ENCODE data around the gene PKNOX2.

The PKNOX2 gene

DNA sequence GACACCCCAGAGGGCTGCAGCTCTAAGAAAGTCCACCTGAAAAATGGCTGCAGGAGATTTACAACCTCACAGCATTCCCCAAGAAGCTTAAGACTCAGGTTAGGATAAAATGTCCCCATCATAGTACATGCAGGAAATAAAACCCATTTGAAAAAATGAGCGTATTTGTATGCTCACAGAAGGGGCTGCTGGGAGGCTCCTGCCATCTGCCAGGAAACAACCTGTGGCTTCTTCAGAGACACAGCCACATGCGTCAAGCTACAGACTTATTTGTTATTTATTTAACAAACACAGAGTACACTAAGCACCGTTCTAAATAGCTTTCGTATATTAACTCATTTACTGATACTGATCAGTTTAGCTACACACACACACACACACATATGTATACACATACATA lies 258.1 kb downstream of the PKNOX2 start:
- DNase-seq: no peak

DNA sequence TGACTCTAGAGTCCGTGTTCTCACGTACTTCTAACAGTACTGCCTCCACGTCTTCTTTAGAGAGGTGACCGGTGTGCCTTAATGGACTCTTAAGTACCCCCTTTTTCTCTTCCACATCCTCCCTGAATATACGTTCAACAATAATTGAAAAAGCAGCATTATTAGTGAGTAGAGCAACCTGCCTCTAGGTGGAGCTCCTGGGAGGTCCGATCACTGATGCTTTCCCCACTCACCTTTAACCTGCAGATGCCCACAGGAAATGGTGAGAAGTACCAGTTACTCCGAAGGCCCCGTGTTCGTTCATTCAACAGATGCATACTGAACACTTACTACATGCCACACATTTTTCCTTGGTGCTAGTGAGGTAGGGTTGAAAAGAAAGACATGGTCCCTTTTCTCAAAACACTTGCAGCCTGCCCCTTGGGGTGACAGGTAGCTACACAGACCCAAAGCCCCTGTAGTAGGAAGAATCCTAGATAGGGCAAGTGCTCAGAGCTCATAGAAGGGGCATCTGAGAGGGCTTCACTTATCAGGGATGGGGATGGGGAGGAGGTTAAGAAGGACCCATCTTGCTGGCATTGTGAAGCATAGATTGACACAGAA lies 258.8 kb downstream of the PKNOX2 start:
- DNase-seq: peak in 1 of 3 experiments; percentile 58

DNA sequence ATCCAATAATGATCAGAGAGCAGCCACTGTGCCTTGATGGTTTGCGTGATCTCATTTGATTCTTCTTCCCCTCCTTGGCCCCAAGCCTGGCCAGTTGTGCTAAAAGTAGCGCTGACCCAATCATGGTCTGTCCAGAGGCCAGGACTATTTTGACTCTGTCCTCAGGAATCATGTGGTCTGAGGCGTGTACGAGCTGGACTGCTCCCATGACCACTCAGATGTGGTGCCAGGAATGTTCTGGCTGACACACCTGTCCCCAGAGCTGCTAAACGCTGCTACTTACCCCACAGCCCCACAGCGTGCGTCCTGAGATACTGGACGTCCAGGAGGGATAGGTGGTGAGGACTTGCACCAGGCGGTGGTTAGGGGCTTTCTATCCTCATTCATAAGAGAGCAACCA lies 261.1 kb downstream of the PKNOX2 start:
- no peak for DNase-seq

DNA sequence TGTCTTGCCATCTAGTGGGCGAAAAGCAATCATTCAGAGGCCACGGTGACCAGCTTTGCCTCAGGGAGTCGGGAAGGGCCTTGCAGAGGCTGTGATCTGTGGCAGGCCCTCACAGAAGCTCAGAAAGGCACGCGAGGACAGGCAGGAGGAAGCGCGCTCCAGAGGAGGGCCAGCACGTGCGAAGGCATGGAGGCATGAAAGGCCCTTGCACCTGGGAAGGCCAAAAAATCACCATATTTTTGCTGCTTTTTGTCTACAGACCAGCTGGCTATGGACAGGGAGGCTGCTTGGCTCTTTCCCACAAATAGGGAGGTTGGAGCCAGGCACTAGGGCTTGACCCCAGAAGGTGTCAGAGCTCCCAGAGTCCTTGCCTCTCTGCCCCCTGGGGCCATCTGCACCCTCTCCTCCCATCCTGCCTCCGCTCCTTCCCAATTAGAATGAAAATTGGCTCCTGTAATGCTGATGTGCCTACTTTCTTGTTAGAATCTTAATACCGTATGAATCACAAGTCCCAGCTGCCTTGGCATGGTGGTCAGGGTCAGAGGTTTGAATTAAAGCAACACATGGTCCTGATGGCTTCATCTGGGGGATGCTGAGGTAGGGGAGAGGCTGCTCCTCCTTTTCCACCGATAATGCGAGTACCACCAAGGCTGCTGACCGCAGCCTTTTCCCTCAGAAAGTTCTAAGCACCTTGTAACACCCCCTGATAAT lies 262.4 kb downstream of the PKNOX2 start:
- DNase-seq: no peak

DNA sequence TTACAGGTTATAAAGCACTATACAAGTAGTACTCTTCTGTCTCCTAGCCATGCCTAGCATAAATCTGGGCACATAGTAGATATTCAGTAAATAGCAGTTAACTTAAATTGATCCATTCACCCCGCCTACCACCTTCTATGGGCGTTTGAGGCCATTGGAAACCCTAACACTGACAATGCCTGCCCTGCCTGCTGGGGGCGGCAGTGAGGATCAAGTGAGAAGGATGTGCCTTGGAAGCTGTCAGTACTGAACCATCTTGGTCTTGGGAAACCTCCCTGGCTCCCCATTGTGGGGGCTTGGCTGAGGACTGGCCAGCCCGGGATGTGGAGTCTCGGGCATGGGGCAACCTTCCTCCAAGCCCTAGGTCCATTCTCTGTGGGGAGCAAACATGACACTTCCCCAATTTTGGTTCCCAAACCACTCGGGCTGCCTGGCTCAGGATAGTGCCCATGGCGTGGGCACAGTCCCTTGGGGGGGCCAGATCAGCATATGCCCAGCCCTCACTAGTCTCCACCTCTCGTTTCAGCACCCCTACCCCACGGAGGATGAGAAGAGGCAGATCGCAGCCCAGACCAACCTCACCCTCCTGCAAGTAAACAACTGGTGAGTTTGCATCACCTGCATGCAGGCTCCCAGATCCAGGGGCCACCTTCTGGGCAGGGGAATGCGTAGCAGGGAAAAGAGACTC lies 264.1 kb downstream of the PKNOX2 start:
- DNase-seq: no peak

DNA sequence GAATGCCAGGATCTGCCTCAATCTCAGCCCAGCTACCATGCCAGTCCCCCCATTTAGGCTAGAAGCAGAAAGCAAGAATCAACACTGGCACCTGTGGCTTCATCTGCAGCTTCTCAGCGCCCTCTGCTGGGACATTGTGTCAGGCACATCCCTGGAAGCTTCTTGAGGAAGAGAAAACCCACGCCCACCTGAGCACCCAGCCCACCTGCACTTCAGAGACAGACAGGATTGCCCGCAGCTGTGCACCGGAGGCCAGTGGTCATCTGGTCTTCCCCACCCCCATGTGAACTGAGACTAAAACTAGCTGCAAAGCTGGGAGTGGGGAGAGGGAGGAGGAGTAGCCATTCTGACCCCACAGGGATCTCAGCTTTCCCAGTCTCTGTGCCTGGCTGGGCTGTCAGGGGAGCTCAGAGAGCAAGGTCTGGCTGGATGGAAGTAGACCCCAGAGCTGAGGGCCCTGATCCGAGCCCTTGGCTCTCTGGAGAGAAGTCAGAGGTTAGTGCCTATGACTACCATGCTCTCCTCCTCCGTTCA lies 264.7 kb downstream of the PKNOX2 start:
- DNase-seq: peak; percentile 15 to 91 (median 70)

DNA sequence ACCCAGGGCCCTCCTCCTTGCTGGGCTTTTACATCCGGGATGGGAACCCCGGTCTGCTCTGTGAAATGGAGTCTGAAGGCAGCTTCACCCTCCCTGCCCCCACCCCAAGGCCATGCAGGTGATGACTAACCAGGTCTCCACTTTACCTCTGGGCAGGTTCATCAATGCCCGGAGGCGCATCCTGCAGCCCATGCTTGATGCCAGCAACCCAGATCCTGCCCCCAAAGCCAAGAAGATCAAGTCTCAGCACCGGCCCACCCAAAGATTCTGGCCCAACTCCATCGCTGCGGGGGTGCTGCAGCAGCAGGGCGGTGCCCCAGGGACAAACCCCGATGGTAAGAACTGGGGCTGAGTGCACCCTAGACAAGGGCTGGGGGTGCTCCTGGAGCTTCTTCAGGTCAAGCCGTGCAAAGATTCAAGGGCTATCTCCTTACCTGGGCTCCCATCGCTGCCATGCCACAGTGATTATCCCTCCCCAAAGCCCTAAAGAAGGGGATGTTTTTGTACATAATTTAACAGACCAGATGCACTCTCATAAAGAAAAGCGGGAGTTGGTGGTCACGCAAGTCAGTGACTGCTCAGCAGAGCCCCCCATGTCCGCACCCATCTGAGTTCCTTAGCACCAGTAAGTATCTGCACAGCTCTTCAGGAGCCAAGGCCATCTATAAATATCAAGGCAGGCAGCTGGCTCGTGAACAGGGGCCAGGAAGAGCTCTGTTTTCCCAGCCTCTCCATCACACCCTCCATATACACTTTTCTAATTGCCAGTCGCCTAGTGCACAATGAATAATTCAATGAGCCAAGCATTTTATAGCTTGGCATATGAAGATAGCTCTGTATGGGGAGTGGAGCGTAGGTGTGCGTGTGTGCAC lies 265.5 kb downstream of the PKNOX2 start:
- no peak for DNase-seq

DNA sequence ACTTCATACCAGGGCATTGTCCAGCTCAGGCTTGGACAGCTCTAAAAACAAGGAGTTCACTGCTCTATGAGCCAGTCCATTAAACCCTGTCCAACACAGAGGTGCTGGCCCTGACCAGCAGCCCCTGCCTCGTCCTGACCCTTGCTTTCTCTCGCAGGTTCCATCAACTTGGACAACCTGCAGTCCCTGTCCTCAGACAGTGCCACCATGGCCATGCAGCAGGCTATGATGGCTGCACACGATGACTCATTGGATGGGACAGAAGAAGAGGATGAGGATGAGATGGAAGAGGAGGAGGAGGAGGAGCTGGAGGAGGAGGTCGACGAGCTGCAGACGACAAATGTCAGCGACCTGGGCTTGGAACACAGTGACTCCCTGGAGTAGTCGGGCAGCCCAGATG lies 266.5 kb downstream of the PKNOX2 start:
- DNase-seq: no peak

DNA sequence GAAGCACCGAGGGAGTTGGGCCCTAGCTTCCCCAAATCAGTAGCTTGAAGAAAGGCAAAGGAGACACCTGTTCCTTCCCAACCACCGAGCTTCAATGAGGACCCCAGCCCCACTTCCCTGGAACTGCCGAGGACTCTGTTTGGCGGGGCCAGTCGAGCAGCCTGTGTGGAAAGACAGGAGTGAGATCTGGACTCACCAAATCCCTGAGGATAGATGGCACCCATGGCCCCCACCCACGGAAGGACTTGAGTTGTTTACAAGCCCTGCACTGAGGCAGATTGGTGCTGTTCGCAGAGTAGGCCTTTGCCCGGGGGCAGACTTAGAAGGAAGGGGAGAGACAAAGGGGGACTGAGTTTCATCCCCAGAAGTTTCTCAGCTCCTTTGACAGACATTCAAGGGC lies 266.9 kb downstream of the PKNOX2 start:
- no peak for DNase-seq

DNA sequence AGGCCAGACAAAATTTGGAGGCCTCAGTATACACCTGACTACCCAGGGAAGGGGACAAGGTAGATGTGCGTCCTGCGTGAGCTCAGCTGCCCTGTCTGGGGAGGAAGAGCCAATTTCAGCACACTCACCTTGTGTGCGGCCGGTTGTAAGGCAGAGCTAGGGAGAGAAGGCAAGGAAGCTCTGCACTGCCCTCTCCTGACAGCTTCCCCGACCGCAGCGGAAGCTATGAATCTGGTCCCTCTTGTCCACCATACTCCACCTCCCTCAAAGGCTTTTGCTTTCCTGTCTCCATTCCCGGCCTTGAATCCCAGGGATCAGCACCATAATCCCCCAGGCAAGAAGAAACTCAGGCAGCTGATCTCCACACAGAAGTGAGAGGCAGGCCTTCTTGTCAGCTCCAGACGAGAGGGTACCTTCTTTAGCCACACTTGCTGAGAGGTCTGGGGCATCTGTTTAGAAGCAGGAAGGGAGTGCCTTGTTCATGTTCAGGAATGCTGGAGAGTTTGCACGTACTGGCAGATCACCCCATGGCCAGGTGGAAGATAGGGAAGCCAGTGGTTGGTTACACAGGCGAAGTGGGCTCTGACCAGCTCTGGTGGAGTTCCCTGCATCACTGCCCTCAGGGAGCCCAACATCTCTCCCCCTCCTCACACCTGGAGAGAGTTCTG lies 269.0 kb downstream of the PKNOX2 start:
- peak in 2 of 3 experiments; percentile 39 to 68 for DNase-seq

DNA sequence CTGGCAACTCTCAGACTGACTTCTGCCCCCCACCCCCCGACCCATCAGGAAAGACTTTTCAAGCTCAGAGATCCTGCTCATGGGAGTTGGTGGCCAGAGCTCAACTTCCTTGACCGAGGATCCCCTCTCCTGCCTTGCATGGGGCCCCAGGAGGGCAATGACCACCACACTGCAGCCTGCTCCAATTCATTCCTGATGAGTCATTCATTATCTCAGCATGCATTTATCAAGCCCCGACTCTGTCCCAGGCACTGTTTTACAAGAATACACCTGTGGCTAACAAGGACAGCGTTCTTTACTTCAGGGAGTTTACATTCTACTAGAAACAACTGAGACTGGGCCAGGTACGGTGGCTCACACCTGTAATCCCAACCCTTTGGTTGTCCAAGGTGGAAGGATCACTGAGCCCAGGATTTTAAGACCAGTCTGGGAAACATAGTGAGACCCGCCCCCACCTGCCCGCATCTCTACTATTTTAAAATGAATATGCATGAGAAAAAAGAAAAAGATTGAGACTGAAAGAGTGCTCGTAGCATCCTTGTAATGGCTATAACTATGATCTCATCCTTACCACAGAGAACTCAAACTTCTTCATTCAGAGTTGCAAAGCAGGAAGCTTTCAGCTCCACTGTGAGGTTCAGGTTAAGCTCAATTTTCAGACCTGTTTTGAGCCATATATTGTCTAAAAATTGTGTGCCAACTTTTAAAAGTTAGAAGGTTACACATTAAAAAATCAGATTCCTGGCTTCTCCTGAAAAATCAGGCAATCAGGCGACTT lies 271.1 kb downstream of the PKNOX2 start:
- no peak for DNase-seq

DNA sequence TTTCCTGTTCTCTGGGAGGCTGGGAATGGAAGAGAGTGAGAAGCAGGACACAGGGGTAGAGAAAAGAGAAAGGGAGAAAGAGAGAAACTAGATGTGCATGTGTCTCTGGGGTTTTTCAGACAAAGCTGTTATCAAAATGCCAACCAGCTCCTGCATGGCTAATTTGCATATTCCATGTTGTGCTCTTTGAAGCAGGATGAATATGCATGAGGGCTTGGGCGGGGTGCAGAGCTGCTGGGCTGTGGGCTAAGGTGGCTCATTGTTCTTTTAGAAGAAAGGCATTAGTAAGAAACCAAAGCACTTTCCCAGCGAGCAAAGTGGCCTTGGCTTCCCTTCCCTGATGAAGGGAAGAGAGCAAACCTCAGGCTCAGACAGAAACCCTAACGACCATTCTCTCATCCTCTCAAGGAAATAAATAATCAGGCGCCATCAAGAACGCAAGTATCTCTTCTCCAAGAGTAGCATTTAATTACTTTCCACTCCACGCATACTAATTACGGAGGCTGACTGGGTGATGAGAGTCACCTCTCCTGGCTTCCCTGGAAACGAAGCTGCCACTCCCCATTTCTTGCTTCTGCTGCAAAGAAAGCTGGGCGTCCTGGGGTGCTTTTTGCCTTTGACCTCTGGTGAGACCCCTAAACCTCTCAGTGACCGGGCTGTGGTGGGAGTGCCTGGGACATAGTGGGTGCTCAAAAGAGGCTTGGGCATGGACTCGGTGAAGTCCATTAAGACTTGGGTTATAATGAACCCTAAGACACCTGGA lies 277.3 kb downstream of the PKNOX2 start:
- peak in 1 of 3 experiments; percentile 33 for DNase-seq

DNA sequence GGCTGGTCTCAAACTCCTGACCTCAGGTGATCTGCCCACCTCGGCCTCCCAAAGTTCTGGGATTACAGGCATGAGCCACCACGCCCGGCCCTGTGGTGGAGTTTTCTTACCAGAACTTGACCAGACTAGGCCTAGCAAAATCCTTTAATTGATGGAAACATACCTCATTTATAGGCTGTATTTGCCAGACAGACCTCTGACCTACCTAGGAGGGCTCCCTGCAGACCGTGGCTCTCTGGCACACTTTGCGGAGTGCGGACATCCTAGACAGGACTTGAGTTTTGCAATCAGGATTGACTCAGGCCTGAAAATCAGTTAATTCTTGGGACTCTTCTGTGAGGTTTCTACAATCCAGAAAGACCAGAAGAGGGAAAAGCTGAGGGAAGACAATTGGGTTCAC lies 278.4 kb downstream of the PKNOX2 start:
- no peak for DNase-seq

DNA sequence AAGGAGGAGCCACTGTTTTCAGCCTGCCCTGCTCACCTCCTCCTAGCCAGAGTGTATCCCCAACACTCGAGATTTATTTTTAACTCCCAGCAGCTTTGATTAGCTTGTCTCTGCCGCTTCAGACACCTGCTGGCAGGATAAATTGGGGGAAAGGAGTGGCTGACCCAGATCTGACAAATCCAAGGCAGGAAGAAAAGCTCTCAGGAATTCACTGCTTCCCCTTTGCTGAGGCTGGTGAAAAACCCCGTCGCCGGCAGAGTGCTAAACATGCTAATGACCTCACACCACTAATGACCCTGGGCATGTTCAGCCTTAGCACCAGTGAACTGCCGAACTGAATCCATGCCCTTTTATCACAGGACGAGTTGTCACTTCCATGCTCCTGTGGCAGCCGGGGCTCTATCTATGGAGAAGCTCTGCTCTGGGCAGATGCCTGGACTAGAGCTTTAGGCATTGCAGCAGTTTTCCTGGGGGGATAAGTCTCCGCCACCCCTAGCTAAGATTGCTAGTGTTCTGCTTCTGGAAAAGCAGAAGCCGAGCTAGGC lies 279.3 kb downstream of the PKNOX2 start:
- DNase-seq: peak in 2 of 3 experiments; percentile 44 to 68

DNA sequence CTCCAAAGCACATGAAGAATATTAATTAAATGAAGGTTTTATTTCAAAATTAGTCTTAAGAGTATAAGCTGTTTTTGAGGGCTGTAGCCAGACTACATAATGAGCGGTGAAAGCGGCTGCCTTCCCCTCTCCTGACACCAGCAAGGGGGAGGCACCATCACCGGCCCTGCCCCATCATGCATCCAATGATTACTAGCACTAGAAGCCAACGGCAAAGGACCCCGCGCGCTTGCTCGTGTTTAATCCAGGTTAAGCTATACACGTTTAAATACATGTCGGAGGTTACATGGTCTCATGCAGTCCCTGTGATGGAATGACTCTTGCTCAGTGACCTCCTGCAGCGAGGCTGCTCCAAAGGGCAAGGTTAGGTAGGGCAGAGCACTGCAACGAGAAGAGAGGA lies 281.2 kb downstream of the PKNOX2 start:
- DNase-seq: no peak

DNA sequence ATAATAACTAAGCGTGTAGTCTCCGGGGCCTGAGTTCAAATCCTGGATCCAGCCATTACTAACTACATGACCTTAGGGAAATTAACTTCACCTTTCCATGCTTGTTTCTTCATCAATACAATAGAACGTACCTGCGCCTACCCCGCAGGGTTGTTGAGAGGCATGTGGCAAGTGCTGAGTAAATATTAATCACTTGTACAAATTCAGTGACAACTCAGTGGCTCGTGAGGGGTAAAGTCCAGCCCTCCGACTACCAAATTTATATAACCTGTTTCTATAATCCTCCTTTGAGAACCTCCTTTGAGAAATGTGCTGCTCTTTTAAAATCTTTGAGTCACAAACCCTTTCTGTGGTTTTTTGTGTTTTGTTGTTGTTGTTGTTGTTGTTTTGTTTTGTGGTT lies 281.7 kb downstream of the PKNOX2 start:
- no peak for DNase-seq

DNA sequence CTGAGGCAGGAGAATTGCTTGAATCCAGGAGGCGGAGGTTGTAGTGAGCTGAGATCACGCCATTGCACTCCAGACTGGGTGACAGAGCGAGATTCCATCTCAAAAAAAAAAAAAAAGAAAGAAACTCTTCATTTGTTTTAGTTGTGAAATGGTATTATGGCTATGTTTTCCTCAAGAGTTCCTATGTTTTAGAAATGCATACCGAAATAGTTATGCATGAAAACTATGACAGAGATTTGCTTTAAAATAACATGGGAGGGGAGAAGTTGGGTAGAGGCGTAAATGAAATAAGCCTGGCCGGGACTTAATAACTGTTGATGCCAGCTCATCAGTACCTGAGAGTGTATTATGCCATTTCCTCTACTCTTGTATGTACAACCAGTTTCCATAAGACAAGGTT lies 283.2 kb downstream of the PKNOX2 start:
- no peak for DNase-seq

DNA sequence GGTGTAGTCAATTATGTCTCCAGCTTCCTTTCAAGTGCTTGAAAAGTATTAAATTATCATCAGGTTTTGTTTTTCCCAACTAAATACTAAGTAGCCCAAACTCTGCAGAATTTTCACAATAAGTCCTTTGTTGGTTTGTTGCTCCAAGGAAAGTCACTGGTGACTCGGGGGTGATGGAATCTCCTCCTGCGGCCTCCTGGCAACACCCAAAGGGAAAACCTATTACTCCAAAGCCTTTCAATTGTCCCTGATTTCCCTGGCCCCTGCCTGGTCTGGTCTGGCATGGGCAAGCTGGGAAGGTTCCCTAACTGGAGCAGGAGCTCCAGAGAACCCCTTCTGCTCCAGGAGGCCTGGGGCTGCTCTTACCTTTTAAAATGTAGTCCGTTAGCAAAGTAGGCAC lies 283.6 kb downstream of the PKNOX2 start:
- DNase-seq: no peak

DNA sequence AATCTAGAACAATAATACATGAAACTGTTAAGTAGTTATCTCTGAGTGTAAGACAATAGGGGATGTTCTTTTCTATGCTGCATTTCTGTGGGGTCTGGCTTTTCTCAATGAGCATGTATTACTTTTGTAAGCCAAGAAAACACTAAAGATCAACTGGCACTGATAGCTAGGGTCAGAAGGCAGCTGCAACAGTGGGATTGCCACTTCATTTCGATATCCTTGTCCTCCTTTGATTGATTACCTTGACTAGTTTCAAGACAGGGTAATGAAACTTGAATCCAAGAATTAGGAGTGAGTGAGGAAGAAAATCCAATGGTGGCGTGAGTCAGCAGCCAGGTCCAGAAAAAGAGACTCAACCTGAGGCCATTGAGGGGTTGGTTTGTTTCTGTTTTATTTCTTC lies 285.0 kb downstream of the PKNOX2 start:
- no peak for DNase-seq

DNA sequence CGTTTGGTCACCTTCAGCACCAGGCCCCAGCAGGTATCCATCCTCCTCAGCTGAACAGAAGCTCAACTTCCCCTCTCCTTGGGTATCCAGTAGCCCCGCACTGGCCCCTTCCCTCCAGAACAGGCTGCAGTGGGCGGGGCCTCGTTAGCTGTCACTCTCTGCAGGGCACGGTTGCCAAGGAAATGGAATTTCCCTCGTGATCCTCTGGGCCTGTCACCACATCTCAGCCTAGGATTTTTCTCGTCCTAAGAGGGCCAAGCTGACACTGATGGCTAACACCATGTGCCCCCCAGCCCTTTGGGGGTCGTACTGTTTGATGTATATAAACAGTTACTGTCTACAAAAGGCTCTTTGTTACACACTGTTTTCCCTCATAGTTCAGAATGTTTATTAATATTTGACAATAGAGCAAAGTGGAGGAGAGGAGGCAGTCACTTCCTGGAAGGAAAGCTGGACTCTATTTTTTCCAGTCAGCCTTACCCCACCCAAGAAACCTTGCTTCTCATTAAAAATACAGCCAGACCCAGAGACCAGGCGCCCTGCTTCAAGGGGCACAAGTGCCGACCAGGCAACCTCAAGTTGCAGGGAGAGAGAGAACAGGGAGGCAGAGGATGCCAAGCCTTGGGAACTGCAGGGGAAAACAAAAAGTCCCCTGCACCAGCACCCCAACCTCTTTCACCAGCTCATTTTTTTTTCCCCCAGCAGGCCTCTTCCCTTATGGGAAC lies 287.0 kb downstream of the PKNOX2 start:
- peak in 2 of 3 experiments; percentile 87 to 94 for DNase-seq
